Mucosa of descending colon (tissue), 3 donors: ENCODE data around the gene NEK5. TPM values are rescaled to one million over a fixed set of nuclear protein-coding genes. Genes with fewer than 3 reads are reported as not detected.

ENCODE experiments used
- ATAC-seq: fragments of 200-7000 bp; cut with Tn5 transposase; one replicate; pipeline ENCODE4 v1.9.1; 2020; ENCODE audit warnings: mild to moderate bottlenecking, moderate library complexity
- DNase-seq, 3 donors: peaks; one replicate each; pipeline ENCODE4 v3.0.0-alpha.2; 2020
- H3K36me3 ChIP-seq: fragments of 200-600 bp; one replicate; pipeline ENCODE4 v1.8.0; 2021; ENCODE audit warnings: low read depth, mild to moderate bottlenecking
- H3K4me1 ChIP-seq: fragments of 200-600 bp; one replicate; pipeline ENCODE4 v1.8.0; 2021; ENCODE audit warnings: low read depth, mild to moderate bottlenecking
- H3K4me3 ChIP-seq: fragments of 200-600 bp; one replicate; pipeline ENCODE4 v1.8.0; 2021; ENCODE audit warnings: mild to moderate bottlenecking
- H3K9me3 ChIP-seq: fragments of 200-600 bp; one replicate; pipeline ENCODE4 v1.8.0; 2021; ENCODE audit warnings: mild to moderate bottlenecking
- CTCF ChIP-seq: fragments of 200-600 bp; IDR thresholded peaks from one replicate; pipeline ENCODE4 v1.8.0; 2022; ENCODE audit warnings: antibody characterized with exemption, mild to moderate bottlenecking
- intact Hi-C, 2 donors: fragments of 100-400 bp; cut with DNase I in 1 of 2; cut with micrococcal nuclease in 1 of 2; formaldehyde crosslinking; loops; one replicate each; pipeline versions ENCODE4 v1.11.0 to v1.11.1; 2022; cut with DNase I, micrococcal nuclease
- total RNA-seq, 3 donors: library from RNA; stranded (reverse); fragmentation: NEBNext Ultra II Directional in 2 of 3; extraction: Animal tissue kit (Norgen Biotek cat#: 25700) in 2 of 3; gene quantifications; one replicate each; pipeline versions ENCODE4 v1.2.1 to v1.2.4, GENCODE V29; 2021 to 2023
- donor health status: DM: no; HTN: no; CAD: no; lungs with moderate emphysema.
- donor health status: DM: no; HTN: no; CAD: no.
- donor health status: DM: no; HTN: yes; CAD: no.

The NEK5 gene
- total RNA-seq, 3 donors from 2014 or later: 0.14 to 0.32 (median 0.29) TPM

DNA sequence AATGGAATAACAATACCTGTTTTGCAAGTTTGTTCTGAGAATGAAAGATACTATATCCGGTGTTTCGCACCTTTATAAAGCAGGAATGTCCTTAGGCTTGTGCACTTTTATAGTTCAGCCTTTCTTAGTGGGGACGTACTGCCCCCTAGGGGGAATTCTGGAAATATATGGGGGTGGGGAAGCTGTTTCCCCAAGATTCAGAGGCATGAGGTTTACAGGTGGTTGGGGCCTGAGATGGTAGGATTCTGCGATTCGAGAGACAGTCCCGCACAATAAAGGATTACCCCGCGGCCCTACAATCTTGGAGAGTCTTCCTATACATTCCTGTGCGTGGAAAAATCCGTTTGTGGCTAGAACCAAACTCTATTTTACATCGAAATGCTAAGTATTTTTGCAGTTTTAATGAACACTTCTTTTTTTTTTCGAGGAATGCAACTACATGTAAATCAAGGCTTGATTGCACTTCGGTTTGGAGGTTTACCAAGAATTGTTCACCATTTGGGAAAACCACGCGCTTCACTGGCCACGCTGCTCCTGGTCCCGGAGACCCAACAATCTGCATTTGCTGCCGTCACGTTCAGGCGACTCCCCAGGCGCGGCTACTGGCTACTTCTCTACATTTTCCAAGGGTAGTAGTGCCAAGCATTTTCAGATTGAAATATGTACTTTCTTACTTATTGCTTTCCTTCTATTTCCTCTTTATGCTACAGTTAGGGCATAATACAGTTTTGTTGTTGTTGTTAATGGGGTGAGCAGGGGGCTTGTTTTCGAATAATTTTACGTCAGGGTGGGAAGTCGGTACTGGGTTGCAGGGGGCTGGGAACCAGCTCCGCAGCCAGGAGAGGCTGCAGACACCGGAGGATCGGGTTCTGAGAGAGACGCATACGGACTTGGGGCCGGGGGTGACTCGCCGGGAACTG is 830 bp downstream of the NEK5 start:
- Histone ChIP-seq H3K4me3 (peak overlapping the region; percentile 14), H3K4me1 (peaks cover 8% of the 10 kb centered on the region), H3K9me3 (no peaks in the 10 kb centered on the region), H3K36me3 (no peaks in the 10 kb centered on the region)
- DNase-seq (peak; percentile 49 to 83 (median 55)), ATAC-seq (peak; percentile 86)
- intact Hi-C loops: loop anchor here (10.0 kb wide), 4 partner anchors 123 to 313 kb away; no protein-coding TSS in a partner anchor
- TF ChIP-seq CTCF: peak; percentile 82

DNA sequence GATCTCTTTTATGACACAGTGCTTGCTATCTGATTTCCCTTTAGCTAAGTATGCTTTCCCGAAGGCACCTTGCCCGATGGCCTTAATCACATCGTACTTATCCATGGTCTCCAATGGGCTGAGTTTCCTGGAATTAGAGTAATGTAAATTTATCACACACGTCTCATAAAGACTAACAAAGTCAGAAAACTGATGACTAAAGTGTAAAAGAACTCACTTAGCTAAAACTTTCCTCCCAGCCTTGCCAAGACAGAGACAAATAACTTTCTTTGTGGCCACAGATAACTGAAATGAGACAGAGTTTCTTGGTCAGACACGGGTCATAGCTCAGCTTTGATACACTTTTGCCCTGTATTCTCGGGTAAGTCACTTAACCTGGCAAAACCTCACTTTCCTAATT is 1.5 kb downstream of the NEK5 start:
- intact Hi-C loops: loop anchor here (10.0 kb wide), 4 partner anchors 123 to 313 kb away; no protein-coding TSS in a partner anchor
- TF ChIP-seq CTCF: no peak
- no peaks in the 10 kb centered on the region for H3K36me3 ChIP-seq

GRCh38 chr13:52125547-52125946 is 3.3 kb downstream of the NEK5 start:
- ATAC-seq (no peak), DNase-seq (no peak)
- intact Hi-C loops: loop anchor here (10.0 kb wide), 4 partner anchors 121 to 311 kb away; no protein-coding TSS in a partner anchor
- Histone ChIP-seq H3K4me1 (peaks cover 8% of the 10 kb centered on the region), H3K4me3 (no peak overlapping the region), H3K36me3 (no peaks in the 10 kb centered on the region), H3K9me3 (no peaks in the 10 kb centered on the region)
- no peak for TF ChIP-seq CTCF

More for the DNA sequence above, 1.5 kb downstream of the NEK5 start:
- ATAC-seq (no peak), DNase-seq (no peak)
- H3K9me3 ChIP-seq: no peaks in the 10 kb centered on the region
- H3K4me1 ChIP-seq: peaks cover 8% of the 10 kb centered on the region
- H3K4me3 ChIP-seq: no peak overlapping the region

DNA sequence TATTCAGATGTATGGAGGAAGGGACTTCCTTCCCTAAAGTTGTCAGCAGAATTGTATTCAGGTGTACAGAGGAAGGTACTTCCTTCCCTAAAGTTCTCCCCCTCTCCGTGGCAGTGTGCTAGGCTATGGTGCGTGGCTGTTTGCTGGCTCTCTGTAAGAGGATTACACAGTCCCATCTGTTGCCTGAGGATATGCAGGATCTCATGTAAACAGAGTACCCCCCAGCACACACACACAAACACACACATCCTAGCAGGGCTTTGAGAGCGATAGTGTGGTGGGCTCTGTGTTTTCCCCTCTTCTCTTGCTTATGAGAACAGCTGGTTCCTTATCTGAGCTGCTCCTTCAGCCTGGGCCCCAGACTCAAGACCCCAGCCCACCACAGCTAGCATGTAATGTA is 10.3 kb downstream of the NEK5 start:
- Histone ChIP-seq H3K4me3 (no peak overlapping the region), H3K4me1 (no peaks in the 10 kb centered on the region), H3K9me3 (no peaks in the 10 kb centered on the region), H3K36me3 (no peaks in the 10 kb centered on the region)
- ATAC-seq (no peak), DNase-seq (no peak)
- intact Hi-C loops: no loop called here
- no peak for TF ChIP-seq CTCF

GRCh38 chr13:52118095-52118494 is 10.8 kb downstream of the NEK5 start:
- Histone ChIP-seq H3K4me1 (no peaks in the 10 kb centered on the region), H3K9me3 (no peaks in the 10 kb centered on the region), H3K4me3 (no peak overlapping the region), H3K36me3 (no peaks in the 10 kb centered on the region)
- intact Hi-C loops: no loop called here
- DNase-seq (no peak), ATAC-seq (no peak)
- TF ChIP-seq CTCF: no peak
